ENCODE measurements around the gene APLP1.

APLP1 gene

DNA sequence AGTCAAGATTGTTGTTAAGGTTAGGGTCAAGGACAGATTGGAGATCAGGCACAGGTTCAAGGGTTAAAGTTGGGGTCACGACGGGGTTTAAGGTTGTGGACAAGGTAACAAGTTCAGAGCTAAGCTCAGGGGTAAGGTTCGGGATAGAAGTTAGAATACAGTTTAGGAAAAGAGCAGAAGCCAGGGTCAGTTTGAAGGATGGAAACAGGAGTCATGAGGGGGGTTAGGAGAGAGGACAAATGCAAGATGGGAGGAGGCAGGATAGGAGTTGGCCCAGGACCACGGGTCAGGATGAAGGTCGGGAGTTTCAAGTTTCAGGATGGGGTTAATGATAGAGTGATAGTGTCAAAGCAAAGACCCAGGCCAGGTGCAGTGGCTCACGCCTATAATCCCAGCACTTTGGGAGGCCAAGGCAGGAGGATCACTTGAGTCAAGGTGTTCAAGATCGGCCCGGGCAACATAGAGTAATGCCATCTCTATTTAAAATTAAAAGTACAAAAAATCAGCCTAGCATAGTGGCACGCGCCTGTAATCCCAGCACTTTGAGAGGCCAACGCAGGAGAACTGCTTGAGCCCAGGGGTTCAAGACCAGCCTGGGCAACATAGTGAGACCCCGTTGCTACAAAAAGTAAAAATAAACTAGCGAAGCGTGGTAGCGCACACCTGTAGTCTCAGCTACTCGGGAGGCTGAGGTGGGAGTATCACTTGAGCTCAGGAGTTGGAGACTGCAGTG, 23.7 kb upstream of the APLP1 start:
- Histone ChIP-seq H3K9ac (ENCODE audit: low read length) (no peak overlapping the region), H3K27me3 (ENCODE audit: control insufficient read depth, insufficient read depth, low read length) (peaks cover 39% of the 10 kb centered on the region), H3K9me3 (ENCODE audit: control insufficient read depth, low read length) (no peaks in the 10 kb centered on the region), H3K4me1 (ENCODE audit: control insufficient read depth, insufficient read depth, low read length) (peaks cover 26% of the 10 kb centered on the region), H3K4me3 (ENCODE audit: low read length) (peak overlapping the region; percentile 4), H3K36me3 (ENCODE audit: control insufficient read depth, insufficient read depth, low read length) (no peaks in the 10 kb centered on the region)

DNA sequence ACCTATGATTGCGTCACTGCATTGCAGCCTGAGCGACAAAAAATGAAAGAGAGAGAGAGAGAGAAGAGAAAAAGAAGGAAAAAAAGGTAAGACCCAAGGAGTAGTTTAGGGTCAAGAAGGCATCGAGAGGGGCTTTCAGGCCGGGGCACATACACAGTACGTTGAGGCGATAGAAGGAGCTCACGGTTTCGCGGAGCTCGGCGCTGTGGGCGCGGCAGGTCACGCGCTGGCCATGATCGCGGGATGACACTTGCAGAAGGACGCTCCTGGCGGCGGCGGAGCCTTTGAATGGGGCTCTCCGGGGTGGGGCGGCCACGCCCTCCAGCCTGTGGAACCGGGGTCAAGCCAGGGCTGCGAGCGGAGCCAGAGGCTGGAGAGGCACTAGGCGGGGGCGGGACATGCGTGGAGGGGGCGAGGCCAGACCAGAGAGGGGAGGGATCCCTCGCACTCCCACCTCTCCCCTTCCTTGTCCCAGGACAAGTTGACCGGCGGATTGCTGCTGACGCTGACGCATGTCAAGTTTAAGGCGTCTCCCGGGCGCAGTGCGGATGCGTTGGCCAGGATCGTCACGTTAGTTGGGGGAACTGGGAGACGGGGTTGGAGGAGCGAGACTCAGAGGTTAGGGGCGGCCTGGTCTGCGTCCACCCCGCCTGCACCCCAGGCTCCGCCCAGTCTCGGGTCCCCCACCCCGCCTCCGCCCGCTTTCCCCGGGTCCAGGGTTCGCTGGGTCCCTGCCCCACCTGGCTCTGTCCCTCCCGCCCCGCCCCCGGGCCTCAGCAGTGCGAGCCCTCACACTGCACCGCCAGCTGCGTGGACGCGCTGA, 22.9 kb upstream of the APLP1 start:
- H3K9ac ChIP-seq (ENCODE audit: low read length): no peak overlapping the region
- H3K9me3 ChIP-seq (ENCODE audit: control insufficient read depth, low read length): no peaks in the 10 kb centered on the region
- no peak overlapping the region for H3K4me3 ChIP-seq (ENCODE audit: low read length)
- H3K36me3 ChIP-seq (ENCODE audit: control insufficient read depth, insufficient read depth, low read length): no peaks in the 10 kb centered on the region
- H3K27me3 ChIP-seq (ENCODE audit: control insufficient read depth, insufficient read depth, low read length): peaks cover 39% of the 10 kb centered on the region
- peaks cover 26% of the 10 kb centered on the region for H3K4me1 ChIP-seq (ENCODE audit: control insufficient read depth, insufficient read depth, low read length)

GRCh38 chr19:35846038-35846668, 22.2 kb upstream of the APLP1 start:
- H3K9me3 ChIP-seq (ENCODE audit: control insufficient read depth, low read length): no peaks in the 10 kb centered on the region
- no peak overlapping the region for H3K9ac ChIP-seq (ENCODE audit: low read length)
- H3K4me1 ChIP-seq (ENCODE audit: control insufficient read depth, insufficient read depth, low read length): peaks cover 26% of the 10 kb centered on the region
- peaks cover 44% of the 10 kb centered on the region for H3K27me3 ChIP-seq (ENCODE audit: control insufficient read depth, insufficient read depth, low read length)
- H3K36me3 ChIP-seq (ENCODE audit: control insufficient read depth, insufficient read depth, low read length): no peaks in the 10 kb centered on the region
- H3K4me3 ChIP-seq (ENCODE audit: low read length): no peak overlapping the region

GRCh38 chr19:35847911-35848310, 20.5 kb upstream of the APLP1 start:
- no peak overlapping the region for H3K9ac ChIP-seq (ENCODE audit: low read length)
- peaks cover 26% of the 10 kb centered on the region for H3K4me1 ChIP-seq (ENCODE audit: control insufficient read depth, insufficient read depth, low read length)
- H3K4me3 ChIP-seq (ENCODE audit: low read length): no peak overlapping the region
- no peaks in the 10 kb centered on the region for H3K36me3 ChIP-seq (ENCODE audit: control insufficient read depth, insufficient read depth, low read length)
- no peaks in the 10 kb centered on the region for H3K9me3 ChIP-seq (ENCODE audit: control insufficient read depth, low read length)
- peaks cover 45% of the 10 kb centered on the region for H3K27me3 ChIP-seq (ENCODE audit: control insufficient read depth, insufficient read depth, low read length)

- no peaks in the 10 kb centered on the region for H3K36me3 ChIP-seq (ENCODE audit: control insufficient read depth, insufficient read depth, low read length)
- no peaks in the 10 kb centered on the region for H3K9me3 ChIP-seq (ENCODE audit: control insufficient read depth, low read length)
- H3K27me3 ChIP-seq (ENCODE audit: control insufficient read depth, insufficient read depth, low read length): peaks cover 47% of the 10 kb centered on the region
- H3K4me3 ChIP-seq (ENCODE audit: low read length): no peak overlapping the region
- H3K9ac ChIP-seq (ENCODE audit: low read length): no peak overlapping the region
- peaks cover 26% of the 10 kb centered on the region for H3K4me1 ChIP-seq (ENCODE audit: control insufficient read depth, insufficient read depth, low read length)
Measured at GRCh38 chr19:35848486-35848885, 19.9 kb upstream of the APLP1 start.

DNA sequence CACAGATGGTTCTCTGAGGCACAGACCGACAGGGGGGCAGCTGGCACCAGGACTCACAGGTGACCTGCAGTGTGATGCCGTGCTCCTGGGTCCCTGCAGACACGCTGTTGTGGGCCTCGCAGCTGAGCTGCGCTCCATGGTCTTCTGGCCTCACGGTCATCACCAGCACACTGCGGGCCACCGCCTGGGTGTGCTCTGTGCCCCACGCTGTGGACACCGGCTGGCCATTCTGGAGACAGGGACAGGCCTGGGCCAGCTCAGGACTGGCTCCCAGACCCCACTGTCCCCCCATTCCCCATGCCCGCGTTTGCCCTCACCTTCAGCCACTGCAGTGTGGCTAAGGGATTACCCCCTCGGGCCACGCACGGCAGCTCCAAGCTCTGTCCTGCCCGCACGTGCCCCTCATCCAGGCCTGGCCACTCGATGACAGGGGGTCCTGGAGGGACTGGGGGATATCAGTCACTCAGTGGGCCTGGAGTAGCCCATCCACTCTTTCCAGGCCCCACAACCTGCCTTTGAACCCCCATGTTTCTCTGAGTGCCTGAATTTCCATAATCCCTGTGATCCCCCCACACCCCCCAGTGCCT, 19.4 kb upstream of the APLP1 start:
- H3K27me3 ChIP-seq (ENCODE audit: control insufficient read depth, insufficient read depth, low read length): peaks cover 42% of the 10 kb centered on the region
- H3K36me3 ChIP-seq (ENCODE audit: control insufficient read depth, insufficient read depth, low read length): no peaks in the 10 kb centered on the region
- no peaks in the 10 kb centered on the region for H3K9me3 ChIP-seq (ENCODE audit: control insufficient read depth, low read length)
- H3K4me3 ChIP-seq (ENCODE audit: low read length): no peak overlapping the region
- no peak overlapping the region for H3K9ac ChIP-seq (ENCODE audit: low read length)
- peaks cover 23% of the 10 kb centered on the region for H3K4me1 ChIP-seq (ENCODE audit: control insufficient read depth, insufficient read depth, low read length)

DNA sequence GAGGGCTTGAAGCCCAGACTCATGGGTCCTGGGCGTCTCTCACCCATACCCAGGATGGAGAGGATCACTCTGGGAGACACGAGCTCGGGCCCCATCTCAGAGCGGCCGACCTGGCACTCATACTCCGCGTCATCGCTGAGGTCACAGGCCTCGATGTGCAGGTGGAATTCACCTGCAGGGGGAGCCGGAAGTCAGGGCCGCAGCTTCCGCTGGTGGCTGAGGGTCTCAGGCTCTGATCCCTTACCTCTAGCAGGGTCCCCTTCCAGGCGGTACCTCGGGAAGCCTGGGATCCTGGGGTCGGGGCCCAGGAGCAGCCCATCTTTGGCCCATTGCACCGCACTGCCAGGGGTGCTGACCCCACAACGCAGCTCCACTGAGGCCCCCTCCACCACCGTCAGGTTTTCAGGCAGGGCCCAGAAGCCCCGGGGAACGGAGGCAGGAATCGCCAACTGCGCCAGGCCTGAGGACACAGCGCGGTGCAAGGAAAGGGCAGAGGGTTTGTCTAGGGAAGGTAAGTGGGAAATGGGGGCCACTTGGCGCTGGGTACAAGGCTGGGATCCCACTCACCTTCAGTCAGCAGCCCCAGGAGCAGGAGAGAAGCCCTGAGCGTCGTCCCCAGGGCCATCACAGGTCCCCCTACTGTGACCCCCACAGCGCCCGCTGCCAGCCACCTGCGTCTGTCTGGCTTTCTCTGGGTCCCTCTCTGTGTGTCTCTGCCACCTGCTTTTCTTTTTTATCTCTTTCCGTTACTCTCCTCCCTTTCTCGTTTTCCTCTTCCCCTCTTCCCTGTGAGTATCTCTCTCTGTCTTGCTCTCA, 17.0 kb upstream of the APLP1 start:
- Histone ChIP-seq H3K9ac (ENCODE audit: low read length) (no peak overlapping the region), H3K27me3 (ENCODE audit: control insufficient read depth, insufficient read depth, low read length) (peaks cover 41% of the 10 kb centered on the region), H3K4me3 (ENCODE audit: low read length) (no peak overlapping the region), H3K36me3 (ENCODE audit: control insufficient read depth, insufficient read depth, low read length) (no peaks in the 10 kb centered on the region), H3K9me3 (ENCODE audit: control insufficient read depth, low read length) (no peaks in the 10 kb centered on the region), H3K4me1 (ENCODE audit: control insufficient read depth, insufficient read depth, low read length) (peaks cover 5% of the 10 kb centered on the region)

GRCh38 chr19:35852029-35852780, 16.2 kb upstream of the APLP1 start, which contains the start of gene NPHS1:
Gene NPHS1 (minus strand): TSS chr19:35852504. CDS start chr19:35851837, 667 bp downstream.
- Histone ChIP-seq H3K4me1 (ENCODE audit: control insufficient read depth, insufficient read depth, low read length) (peaks cover 8% of the 10 kb centered on the region), H3K9ac (ENCODE audit: low read length) (no peak within 1 kb of the TSS), H3K27me3 (ENCODE audit: control insufficient read depth, insufficient read depth, low read length) (peaks cover 48% of the 10 kb centered on the region), H3K36me3 (ENCODE audit: control insufficient read depth, insufficient read depth, low read length) (no peaks in the 10 kb centered on the region), H3K9me3 (ENCODE audit: control insufficient read depth, low read length) (no peaks in the 10 kb centered on the region), H3K4me3 (ENCODE audit: low read length) (no peak within 1 kb of the TSS)

GRCh38 chr19:35853038-35853756, 15.2 kb upstream of the APLP1 start:
- H3K9ac ChIP-seq (ENCODE audit: low read length): no peak overlapping the region
- peaks cover 51% of the 10 kb centered on the region for H3K27me3 ChIP-seq (ENCODE audit: control insufficient read depth, insufficient read depth, low read length)
- H3K9me3 ChIP-seq (ENCODE audit: control insufficient read depth, low read length): no peaks in the 10 kb centered on the region
- no peak overlapping the region for H3K4me3 ChIP-seq (ENCODE audit: low read length)
- peaks cover 8% of the 10 kb centered on the region for H3K4me1 ChIP-seq (ENCODE audit: control insufficient read depth, insufficient read depth, low read length)
- H3K36me3 ChIP-seq (ENCODE audit: control insufficient read depth, insufficient read depth, low read length): no peaks in the 10 kb centered on the region

- Histone ChIP-seq H3K9me3 (ENCODE audit: control insufficient read depth, low read length) (no peaks in the 10 kb centered on the region), H3K4me3 (ENCODE audit: low read length) (peak within 1 kb of the TSS; percentile 41), H3K9ac (ENCODE audit: low read length) (peak within 1 kb of the TSS; percentile 39), H3K4me1 (ENCODE audit: control insufficient read depth, insufficient read depth, low read length) (peaks cover 22% of the 10 kb centered on the region), H3K27me3 (ENCODE audit: control insufficient read depth, insufficient read depth, low read length) (peaks cover 64% of the 10 kb centered on the region), H3K36me3 (ENCODE audit: control insufficient read depth, insufficient read depth, low read length) (no peaks in the 10 kb centered on the region)
Measured at GRCh38 chr19:35856546-35857149, 11.7 kb upstream of the APLP1 start, which contains the start of gene KIRREL2. Gene KIRREL2 (plus strand): TSS chr19:35856911. CDS start chr19:35857120, 209 bp downstream.
